ENCODE measurements around the gene HES4.

- TF ChIP-seq, protein P1, sequence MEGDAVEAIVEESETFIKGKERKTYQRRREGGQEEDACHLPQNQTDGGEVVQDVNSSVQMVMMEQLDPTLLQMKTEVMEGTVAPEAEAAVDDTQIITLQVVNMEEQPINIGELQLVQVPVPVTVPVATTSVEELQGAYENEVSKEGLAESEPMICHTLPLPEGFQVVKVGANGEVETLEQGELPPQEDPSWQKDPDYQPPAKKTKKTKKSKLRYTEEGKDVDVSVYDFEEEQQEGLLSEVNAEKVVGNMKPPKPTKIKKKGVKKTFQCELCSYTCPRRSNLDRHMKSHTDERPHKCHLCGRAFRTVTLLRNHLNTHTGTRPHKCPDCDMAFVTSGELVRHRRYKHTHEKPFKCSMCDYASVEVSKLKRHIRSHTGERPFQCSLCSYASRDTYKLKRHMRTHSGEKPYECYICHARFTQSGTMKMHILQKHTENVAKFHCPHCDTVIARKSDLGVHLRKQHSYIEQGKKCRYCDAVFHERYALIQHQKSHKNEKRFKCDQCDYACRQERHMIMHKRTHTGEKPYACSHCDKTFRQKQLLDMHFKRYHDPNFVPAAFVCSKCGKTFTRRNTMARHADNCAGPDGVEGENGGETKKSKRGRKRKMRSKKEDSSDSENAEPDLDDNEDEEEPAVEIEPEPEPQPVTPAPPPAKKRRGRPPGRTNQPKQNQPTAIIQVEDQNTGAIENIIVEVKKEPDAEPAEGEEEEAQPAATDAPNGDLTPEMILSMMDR (conservative IDR thresholded peaks at IDR 0.05; ENCODE audit: low read length): no peak
- no peak for TF ChIP-seq EZH2phosphoT487 (IDR thresholded peaks at IDR 0.05; ENCODE audit: borderline replicate concordance)
Measured at GRCh38 chr1:999725-1000356, at the start of gene HES4.
